IMR-90 (cell line): Measurements from ENCODE around the gene LRRC56. TPM values are rescaled to one million over a fixed set of nuclear protein-coding genes. Genes with fewer than 3 reads are reported as not detected.

ENCODE experiments used
- ATAC-seq: fragments of 200-7000 bp; cut with Tn5 transposase; 2 replicates; pipeline ENCODE4 v1.9.1; 2020; ENCODE audit warnings: low read depth, mild to moderate bottlenecking, moderate library complexity
- BruUV-seq: library from RNA; stranded (reverse); fragments of 400-500 nt; replicated peaks from 2 replicates; lab custom pipeline; 2021; lab: Mats Ljungman, UMichigan
- CTCF ChIA-PET: fragments of 300-600 bp; formaldehyde crosslinking; extraction: SDS; loops from one replicate; lab custom pipeline; 2021; ENCODE audit warnings: antibody characterized with exemption; lab: Yijun Ruan, JAX
- POLR2A ChIA-PET: fragments of 300-600 bp; sonication (Branson Sonifier 250); formaldehyde crosslinking; loops from one replicate; lab custom pipeline; 2022; ENCODE audit warnings: antibody characterized with exemption; ENCODE audit not compliant: unreplicated experiment; lab: Charles Lee
- DNase-seq: peaks from one replicate; pipeline ENCODE4 v3.0.0; 2013
- H2AFZ ChIP-seq: replicated peaks from 2 replicates; pipeline ENCODE3; 2013; ENCODE audit warnings: low read length, mild to moderate bottlenecking; ENCODE audit not compliant: poor library complexity
- H2AK5ac ChIP-seq: 2 replicates; pipeline ENCODE4 v1.6.1; 2013; ENCODE audit warnings: low read depth, low read length, inconsistent platforms
- H2AK9ac ChIP-seq: replicated peaks from 2 replicates; pipeline ENCODE3; 2013; ENCODE audit warnings: mild to moderate bottlenecking, low read depth, low read length, moderate library complexity; ENCODE audit not compliant: poor library complexity
- H2BK120ac ChIP-seq: 2 replicates; pipeline ENCODE4 v1.6.1; 2013; ENCODE audit warnings: low read depth, low read length, inconsistent platforms
- H2BK15ac ChIP-seq: 3 replicates; pipeline ENCODE4 v1.6.1; 2013; ENCODE audit warnings: low read depth, low read length, inconsistent platforms
- H2BK20ac ChIP-seq: 2 replicates; pipeline ENCODE4 v1.6.1; 2013; ENCODE audit warnings: low read depth, mild to moderate bottlenecking, inconsistent platforms, low read length, moderate library complexity
- H2BK5ac ChIP-seq: 2 replicates; pipeline ENCODE4 v1.6.1; 2013; ENCODE audit warnings: mild to moderate bottlenecking, low read depth, low read length, inconsistent platforms; ENCODE audit not compliant: poor library complexity, severe bottlenecking
- H3K14ac ChIP-seq: replicated peaks from 2 replicates; pipeline ENCODE4 v1.6.1; 2013; ENCODE audit warnings: low read depth, low read length, inconsistent platforms
- H3K18ac ChIP-seq: 2 replicates; pipeline ENCODE4 v1.6.1; 2013; ENCODE audit warnings: low read depth, low read length, control low read depth
- H3K23ac ChIP-seq: 2 replicates; pipeline ENCODE4 v1.6.1; 2013; ENCODE audit warnings: low read depth, low read length, inconsistent platforms
- H3K27ac ChIP-seq: 2 replicates; pipeline ENCODE4 v1.5.1; 2013; ENCODE audit warnings: mild to moderate bottlenecking, control low read depth, low read length; ENCODE audit not compliant: insufficient read depth
- H3K27me3 ChIP-seq: 2 replicates; pipeline ENCODE4 v1.6.1; 2013; ENCODE audit warnings: low read length; ENCODE audit not compliant: control insufficient read depth, insufficient read depth
- H3K36me3 ChIP-seq: 2 replicates; pipeline ENCODE4 v1.6.1; 2013; ENCODE audit warnings: low read length, mixed read lengths; ENCODE audit not compliant: control insufficient read depth, insufficient read depth
- H3K4ac ChIP-seq: 2 replicates; pipeline ENCODE4 v1.6.1; 2013; ENCODE audit warnings: low read depth, low read length, inconsistent platforms
- H3K4me1 ChIP-seq: 2 replicates; pipeline ENCODE4 v1.6.1; 2013; ENCODE audit warnings: low read length, mixed read lengths; ENCODE audit not compliant: control insufficient read depth, insufficient read depth
- H3K4me2 ChIP-seq: 2 replicates; pipeline ENCODE4 v1.6.1; 2013; ENCODE audit warnings: low read depth, mild to moderate bottlenecking, control low read depth, low read length, moderate library complexity
- H3K4me3 ChIP-seq: 2 replicates; pipeline ENCODE4 v1.5.1; 2013; ENCODE audit warnings: low read depth, mild to moderate bottlenecking, control low read depth, low read length, moderate library complexity; ENCODE audit not compliant: insufficient read depth
- H3K56ac ChIP-seq: 2 replicates; pipeline ENCODE4 v1.6.1; 2013; ENCODE audit warnings: low read length, inconsistent platforms; ENCODE audit not compliant: insufficient read depth; ENCODE audit errors: extremely low read depth
- H3K79me1 ChIP-seq, 2 experiments: 2 replicates each; pipeline ENCODE4 v1.6.1; 2013; ENCODE audit warnings: low read length in 2 of 2, inconsistent platforms in 1 of 2, low read depth in 1 of 2
- H3K9ac ChIP-seq: 2 replicates; pipeline ENCODE4 v1.6.1; 2013; ENCODE audit warnings: low read depth, low read length, control low read depth
- H3K9me1 ChIP-seq: 2 replicates; pipeline ENCODE4 v1.6.1; 2013; ENCODE audit warnings: low read length, inconsistent platforms; ENCODE audit not compliant: insufficient read depth
- H3K9me3 ChIP-seq: 2 replicates; pipeline ENCODE4 v1.6.1; 2013; ENCODE audit warnings: low read length; ENCODE audit not compliant: control insufficient read depth, insufficient read depth
- H4K20me1 ChIP-seq: 2 replicates; pipeline ENCODE4 v1.6.1; 2013; ENCODE audit warnings: low read length, inconsistent platforms; ENCODE audit not compliant: insufficient read depth
- H4K5ac ChIP-seq: 2 replicates; pipeline ENCODE4 v1.6.1; 2013; ENCODE audit warnings: mild to moderate bottlenecking, low read depth, low read length, control low read depth
- H4K8ac ChIP-seq, 2 experiments: 2 replicates each; pipeline ENCODE4 v1.6.1; 2013; ENCODE audit warnings: low read depth in 2 of 2, low read length in 2 of 2, control low read depth in 1 of 2, inconsistent platforms in 1 of 2
- H4K91ac ChIP-seq: 2 replicates; pipeline ENCODE4 v1.6.1; 2013; ENCODE audit warnings: low read depth, low read length, inconsistent platforms; ENCODE audit not compliant: insufficient read depth
- CHD1 ChIP-seq: IDR thresholded peaks from 2 replicates; pipeline ENCODE4 v1.6.1; 2012; ENCODE audit warnings: low read depth, low read length, improper control_type of control experiment
- SMC3 ChIP-seq: fragments of 150-350 bp; IDR thresholded peaks from 2 replicates; pipeline ENCODE4 v1.6.1; 2016; ENCODE audit warnings: low read depth, mild to moderate bottlenecking, antibody characterized with exemption, low read length, moderate library complexity
- WGBS, 2 experiments: methylation state at CpG; one replicate each; pipeline versions ENCODE4 v1.1.5 to v1.1.7; 2013; ENCODE audit warnings: missing lambda C conversion rate in 2 of 2; ENCODE audit not compliant: insufficient read length in 1 of 2; ENCODE audit errors: extremely low coverage in 2 of 2; 5-methylcytosine and 5-hydroxymethylcytosine counted together
- dilution Hi-C: fragments of 300-500 bp; cut with HindIII; formaldehyde crosslinking; loops from one replicate; pipeline ENCODE4 v1.14.3; 2018; ENCODE audit warnings: low sequenced_read_pairs; ENCODE audit not compliant: unreplicated experiment
- in situ Hi-C: fragments of 300-500 bp; cut with MboI; formaldehyde crosslinking; loops from 3 replicates; pipeline ENCODE4 v1.14.3; 2019; ENCODE audit warnings: low sequenced_read_pairs, inconsistent platforms, mixed read lengths
- intact Hi-C: fragments of 100-400 bp; cut with micrococcal nuclease; formaldehyde crosslinking; loops from 2 replicates; pipeline ENCODE4 v1.10.0; 2022
- polyA plus RNA-seq, 3 experiments: library from polyadenylated mRNA; depleted of rRNA; stranded (reverse); fragments of >200 nt; gene quantifications; 2 replicates each; pipeline ENCODE4 v1.2.3, GENCODE V29; 2012; ENCODE audit warnings: low replicate concordance in 1 of 3
- total RNA-seq: library from RNA; depleted of rRNA; stranded (reverse); fragments of >200 nt; gene quantifications from 2 replicates; pipeline ENCODE4 v1.2.3, GENCODE V29; 2012

The LRRC56 gene
- total and polyA plus RNA-seq, 2 of the 4 experiments (the other 2 are of a cell fraction) = 0.36 to 1.3 TPM

DNA sequence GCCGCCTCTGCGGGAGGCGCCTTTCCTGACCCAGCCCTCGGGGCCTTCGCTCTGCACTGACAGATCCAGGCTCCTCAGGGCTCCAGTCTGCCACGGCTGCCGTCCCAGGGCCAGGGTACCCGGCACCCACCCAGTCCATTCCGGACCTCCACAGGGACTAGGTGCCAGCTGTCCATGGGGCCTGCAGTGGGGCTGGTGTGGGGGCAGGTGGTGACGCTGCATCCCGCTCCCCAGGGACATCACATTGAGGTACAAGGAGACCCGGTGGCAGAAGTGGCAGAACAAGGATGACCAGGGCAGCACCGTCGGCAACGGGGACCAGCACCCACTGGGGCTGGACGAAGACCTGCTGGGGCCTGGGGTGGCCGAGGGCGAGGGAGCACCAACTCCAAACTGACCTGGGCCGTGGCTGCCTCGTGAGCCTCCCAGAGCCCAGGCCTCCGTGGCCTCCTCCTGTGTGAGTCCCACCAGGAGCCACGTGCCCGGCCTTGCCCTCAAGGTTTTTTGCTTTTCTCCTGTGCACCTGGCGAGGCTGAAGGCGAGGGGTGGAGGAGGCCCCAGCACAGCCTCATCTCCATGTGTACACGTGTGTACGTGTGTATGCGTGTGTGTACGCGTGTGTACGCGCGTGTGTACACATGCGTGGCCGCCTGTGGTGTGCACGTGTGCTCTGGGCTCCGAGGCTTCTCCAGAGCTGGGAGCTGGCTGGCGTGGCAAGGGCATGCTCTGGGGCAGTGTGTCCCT is 47.0 kb upstream of the LRRC56 start:
- H3K27ac ChIP-seq = no peak overlapping the region
- dilution Hi-C loops = no loop called here
- no peak for DNase-seq
- ATAC-seq = no peak
- H3K9ac ChIP-seq = no peak overlapping the region
- no peak overlapping the region; the same call in 1 of the 2 replicates for H2AK5ac ChIP-seq
- peaks cover 0 to 13% of the 10 kb centered on the region in 2 experiments; a peak in 2 of 4 replicates for H3K79me1 ChIP-seq
- H3K4me1 ChIP-seq = no peaks in the 10 kb centered on the region
- no peak overlapping the region for H3K4me3 ChIP-seq
- H3K27me3 ChIP-seq = no peaks in the 10 kb centered on the region
- peaks cover 35% of the 10 kb centered on the region for H3K36me3 ChIP-seq
- no peak overlapping the region for H3K4me2 ChIP-seq
- H4K8ac ChIP-seq = no peak overlapping the region
- H3K23ac ChIP-seq = no peak overlapping the region
- intact Hi-C loops = no loop called here
- BruUV-seq = no TSS peak
- H2BK120ac ChIP-seq = no peak overlapping the region
- H4K20me1 ChIP-seq = peaks cover 3% of the 10 kb centered on the region
- H3K4ac ChIP-seq = no peak overlapping the region
- no peak overlapping the region for H2BK5ac ChIP-seq
- no peak overlapping the region for H3K56ac ChIP-seq
- H2AFZ ChIP-seq = no peak overlapping the region
- no peak overlapping the region for H2BK15ac ChIP-seq
- H3K14ac ChIP-seq = no peak overlapping the region
- ChIA-PET CTCF (no interaction called here), POLR2A (no interaction called here)
- WGBS, 2 experiments = 98% methylated on average over 25 of the region's 38 CpGs; no CpG with 5 or more reads in 1 of the 2 experiments
- no peak overlapping the region for H2BK20ac ChIP-seq
- in situ Hi-C loops = no loop called here
- no peak overlapping the region for H3K18ac ChIP-seq
- no peak overlapping the region for H4K91ac ChIP-seq
- H3K9me3 ChIP-seq = no peaks in the 10 kb centered on the region
- no peak for TF ChIP-seq CHD1
- TF ChIP-seq SMC3 = no peak
- no peak overlapping the region for H4K5ac ChIP-seq
- H2AK9ac ChIP-seq = no peak overlapping the region
- no peaks in the 10 kb centered on the region for H3K9me1 ChIP-seq
